Activated T-cell treated with anti-CD3 and anti-CD28 coated beads, Interleukin-2, amount 50 U/mL, for 48 hours (primary cell): ENCODE data around the gene NDUFA13.

Experiments used
- DNase-seq, 2 experiments: peaks; one replicate each; pipeline ENCODE4 v3.0.0-alpha.2; 2020

NDUFA13 gene

GRCh38 chr19:19513682-19514081 is 2.3 kb upstream of the NDUFA13 start:
- no peak for DNase-seq

GRCh38 chr19:19514215-19514657 is 1.8 kb upstream of the NDUFA13 start:
- DNase-seq: peak in 1 of 2 experiments; percentile 40

- no peak for DNase-seq
These were observed 964 bp upstream of the NDUFA13 start, which contains the start of gene TSSK6 for GRCh38 chr19:19514881-19515641. TSSK6 (minus strand) TSS chr19:19515548; CDS start chr19:19515427, 121 bp downstream.

- no peak for DNase-seq
These were observed 1.2 kb downstream of the NDUFA13 start for GRCh38 chr19:19517235-19517619.

DNA sequence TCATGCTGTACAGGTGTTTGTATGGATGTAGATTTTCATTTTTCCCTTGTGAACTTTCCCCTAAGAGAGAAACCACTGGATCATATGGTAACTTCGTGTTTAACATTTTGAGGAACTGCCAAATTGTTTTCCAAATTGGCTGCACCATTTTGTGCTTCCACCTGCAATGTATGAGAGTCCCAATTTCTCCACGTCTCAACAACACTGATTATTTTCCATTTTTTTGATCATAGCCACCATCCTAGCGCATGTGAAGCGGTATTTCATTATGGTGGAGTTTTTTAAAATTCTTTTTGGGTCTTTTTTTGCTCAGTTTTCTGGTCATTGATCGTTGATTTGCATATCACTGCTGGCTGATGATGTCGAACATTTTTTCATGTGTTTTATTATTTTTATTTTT is 5.0 kb downstream of the NDUFA13 start:
- DNase-seq: no peak

DNA sequence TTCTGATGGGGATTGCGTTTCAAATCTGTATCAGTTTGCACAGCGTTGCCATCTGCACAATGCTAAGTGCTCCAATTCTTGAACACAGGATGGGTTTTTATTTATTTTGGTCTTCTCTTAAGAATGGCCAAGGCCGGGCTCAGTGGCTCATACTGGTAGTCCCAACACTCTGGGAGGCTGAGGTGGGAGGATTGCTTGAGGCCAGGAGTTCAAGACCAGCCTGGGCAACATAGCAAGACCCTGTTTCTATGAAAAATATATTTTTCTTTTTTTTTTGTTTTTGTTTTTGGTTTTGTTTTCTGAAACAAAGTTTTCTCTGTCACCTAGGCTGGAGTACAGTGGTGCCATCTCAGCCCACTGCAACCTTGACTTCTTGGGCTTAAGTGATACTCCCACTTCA is 7.2 kb downstream of the NDUFA13 start:
- no peak for DNase-seq

- no peak for DNase-seq
These were observed 8.0 kb downstream of the NDUFA13 start for GRCh38 chr19:19524053-19524452.

DNA sequence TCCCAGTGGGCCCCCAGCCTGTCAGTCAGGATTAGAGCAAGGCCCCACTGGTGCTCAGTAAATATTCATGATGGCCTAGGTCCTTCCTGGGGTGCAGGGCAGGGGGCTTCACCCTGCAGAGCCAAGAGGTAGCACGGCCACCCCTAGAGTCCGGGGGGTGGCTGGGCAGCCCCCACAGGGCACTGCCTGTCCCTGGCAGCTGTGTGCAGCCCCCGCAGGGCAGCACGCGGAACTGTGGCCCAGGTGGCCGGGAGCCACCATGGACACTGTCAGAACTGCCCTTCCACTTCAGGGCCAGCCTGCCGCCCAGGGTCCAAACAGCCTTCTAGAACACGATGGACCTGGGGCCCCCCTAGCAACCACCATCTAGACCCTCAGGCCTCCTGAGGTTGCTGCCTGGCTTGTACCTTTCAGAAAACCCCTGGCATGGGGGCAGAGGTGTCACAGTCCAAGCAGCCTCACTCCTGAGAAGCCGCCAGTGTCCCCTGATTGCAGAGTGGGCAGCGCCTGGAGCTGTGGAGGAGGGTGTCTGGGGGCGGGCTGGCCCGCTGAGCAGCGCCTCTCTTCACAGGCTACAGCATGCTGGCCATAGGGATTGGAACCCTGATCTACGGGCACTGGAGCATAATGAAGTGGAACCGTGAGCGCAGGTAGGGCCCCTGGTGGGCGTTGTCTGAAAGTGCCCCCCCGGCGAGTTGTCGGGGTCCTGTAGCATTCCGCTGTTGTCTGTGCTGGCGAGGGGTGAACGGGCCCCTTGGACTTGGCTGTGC is 9.8 kb downstream of the NDUFA13 start:
- no peak for DNase-seq

- DNase-seq: no peak
These were observed 10.8 kb downstream of the NDUFA13 start for GRCh38 chr19:19526581-19527370.

DNA sequence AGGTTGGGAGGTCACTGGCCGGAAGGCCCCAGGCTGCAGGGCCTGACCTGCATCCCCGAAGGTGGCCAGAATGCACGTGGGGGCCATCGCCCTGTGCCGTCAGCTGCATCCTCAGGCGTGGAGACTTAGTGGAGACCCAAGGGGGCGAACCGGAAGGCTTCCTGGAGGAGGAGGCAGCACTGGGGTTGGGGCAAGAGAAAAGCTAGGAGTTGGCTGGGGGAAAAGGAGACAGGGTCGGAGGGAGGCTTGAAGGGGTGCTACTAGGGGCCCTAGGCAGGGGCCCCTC is 11.3 kb downstream of the NDUFA13 start:
- no peak for DNase-seq

- no peak for DNase-seq
These were observed 11.9 kb downstream of the NDUFA13 start for GRCh38 chr19:19527674-19528625.

DNA sequence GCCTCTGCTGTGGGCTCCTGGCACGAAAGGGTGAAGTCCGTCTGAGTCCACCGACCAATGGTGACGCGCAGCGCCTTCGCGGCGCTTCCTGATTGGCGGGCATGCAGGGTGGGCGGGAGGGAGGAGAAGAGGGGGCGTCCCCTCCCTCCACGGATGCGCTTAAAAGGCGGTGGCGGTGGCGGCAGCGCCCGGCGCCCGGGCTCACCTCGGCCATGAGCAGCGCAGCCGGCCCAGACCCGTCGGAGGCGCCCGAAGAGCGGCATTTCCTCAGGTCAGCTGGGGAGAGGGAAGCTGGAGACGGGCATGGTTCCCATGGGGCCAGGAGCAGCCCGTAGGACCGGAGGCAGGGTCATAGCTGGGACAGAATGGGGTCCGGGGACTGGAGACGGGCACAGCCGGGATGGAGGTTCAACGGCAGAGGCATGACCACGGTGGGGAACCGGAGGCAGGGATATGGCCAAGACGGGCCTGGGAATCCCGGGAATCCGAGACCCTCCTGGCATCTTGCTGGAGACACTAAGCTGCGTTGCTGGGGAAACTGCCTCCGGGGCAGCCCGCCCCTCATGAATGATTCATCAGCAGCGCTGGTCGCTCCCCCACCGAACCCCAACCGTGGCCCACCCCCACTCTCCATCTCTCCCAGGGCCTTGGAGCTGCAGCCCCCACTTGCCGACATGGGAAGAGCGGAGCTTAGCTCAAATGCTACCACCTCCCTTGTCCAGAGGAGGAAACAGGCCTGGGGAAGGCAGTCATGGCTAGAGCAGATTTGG is 12.9 kb downstream of the NDUFA13 start, which contains the start of gene YJEFN3:
TSS of gene YJEFN3 (plus strand) at position 191 of the 770 bp plus-strand sequence. CDS start at position 213, 22 bp downstream.
- DNase-seq: no peak

- DNase-seq: no peak
These were observed 13.9 kb downstream of the NDUFA13 start for GRCh38 chr19:19529783-19530422.

- no peak for DNase-seq
These were observed 14.4 kb downstream of the NDUFA13 start for GRCh38 chr19:19530423-19530804.

DNA sequence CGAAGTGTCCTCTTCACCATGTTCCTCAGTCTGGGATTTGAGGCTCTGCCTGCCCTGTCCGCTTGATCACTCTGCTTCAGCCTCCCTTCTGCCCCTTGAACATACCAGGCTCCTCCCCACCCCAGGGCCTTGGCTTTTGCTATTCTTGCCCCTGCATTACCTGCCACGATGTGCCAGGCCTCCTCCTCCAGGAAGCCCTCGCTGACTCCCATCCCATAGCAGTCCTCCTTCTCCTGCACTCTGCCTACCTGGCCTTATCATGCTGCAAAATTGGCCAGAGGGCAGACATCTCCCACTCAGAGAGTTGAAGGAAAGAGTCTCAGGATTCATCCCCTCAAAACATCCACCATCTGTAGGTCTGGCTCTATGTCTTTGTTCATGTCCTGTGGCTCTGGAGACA is 14.9 kb downstream of the NDUFA13 start:
- DNase-seq: no peak

GRCh38 chr19:19531951-19532805 is 16.2 kb downstream of the NDUFA13 start:
- peak; percentile 92 for DNase-seq

GRCh38 chr19:19532806-19533701 is 17.0 kb downstream of the NDUFA13 start:
- DNase-seq: no peak

DNA sequence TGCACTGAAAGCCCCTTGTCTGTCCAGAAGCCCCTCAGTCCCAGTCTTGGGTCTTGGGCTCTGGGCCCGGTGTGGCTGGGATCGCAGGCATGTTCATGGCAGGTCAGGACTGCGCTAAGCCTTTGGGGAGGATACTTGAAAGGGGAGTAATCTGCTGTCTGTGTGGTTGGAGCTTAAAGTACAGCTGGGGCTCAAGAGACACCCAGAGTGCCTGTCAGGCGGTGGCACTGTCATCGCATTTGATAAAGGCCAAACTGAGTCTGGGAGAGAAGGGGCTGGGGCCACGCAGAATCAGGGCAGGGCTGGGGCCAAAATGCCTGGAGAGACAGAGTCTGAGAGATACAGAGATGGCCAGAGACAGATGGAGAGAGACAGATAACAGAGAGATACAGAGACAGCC is 17.8 kb downstream of the NDUFA13 start:
- no peak for DNase-seq
